Activated CD8-positive, alpha-beta T cell treated with anti-CD3 and anti-CD28 coated beads, Interleukin-2, amount 10 ng/mL, durations not matched to agents 7 days and 5 days (primary cell): ENCODE measurements around the gene NTN5. TPM values are rescaled to one million over a fixed set of nuclear protein-coding genes. Genes with fewer than 3 reads are reported as not detected.
A peak's percentile ranks its signal among the peaks of the same experiment; 100 is the strongest.

ENCODE experiments used
- ATAC-seq: fragments of 150-1000 bp; cut with Tn5 transposase; one replicate; pipeline ENCODE4 v1.10.0; 2021; ENCODE audit warnings: moderate library complexity
- CTCF ChIA-PET: fragments of 350-600 bp; sonication (Branson Sonifier 250); formaldehyde crosslinking; loops from one replicate; lab custom pipeline; 2021; ENCODE audit warnings: antibody characterized with exemption; lab: Charles Lee
- POLR2A ChIA-PET: fragments of 350-600 bp; sonication (Branson Sonifier 250); formaldehyde crosslinking; loops from one replicate; lab custom pipeline; 2021; ENCODE audit warnings: antibody characterized with exemption; lab: Charles Lee
- DNase-seq: peaks from one replicate; pipeline ENCODE4 v3.0.0-alpha.2; 2020
- H3K27ac Mint-ChIP-seq: one replicate; pipeline ENCODE4 v1.8.0; 2021; ENCODE audit warnings: mild to moderate bottlenecking, mixed read lengths
- H3K27me3 Mint-ChIP-seq: one replicate; pipeline ENCODE4 v1.8.0; 2021; ENCODE audit warnings: low read depth, mixed read lengths
- H3K36me3 Mint-ChIP-seq: one replicate; pipeline ENCODE4 v1.8.0; 2021; ENCODE audit warnings: low read depth, mixed read lengths
- H3K4me1 Mint-ChIP-seq: one replicate; pipeline ENCODE4 v1.8.0; 2021; ENCODE audit warnings: low read depth, mixed read lengths
- H3K4me3 Mint-ChIP-seq: one replicate; pipeline ENCODE4 v1.8.0; 2021; ENCODE audit warnings: mild to moderate bottlenecking, mixed read lengths
- H3K9me3 Mint-ChIP-seq: one replicate; pipeline ENCODE4 v1.8.0; 2022; ENCODE audit warnings: mixed read lengths; ENCODE audit not compliant: insufficient read depth
- total RNA-seq, 2 experiments: library from RNA; stranded (reverse); gene quantifications; one replicate each; pipeline ENCODE4 v1.2.3, GENCODE V29; 2021

The NTN5 gene
- total RNA-seq, 2 experiments from 2014 or later = 0.55 to 0.78 TPM

- ATAC-seq (no peak), DNase-seq (peak; percentile 48)
- Mint-ChIP-seq H3K4me3 (no peak overlapping the region), H3K27ac (peak overlapping the region; percentile 55), H3K27me3 (no peaks in the 10 kb centered on the region), H3K9me3 (no peaks in the 10 kb centered on the region), H3K4me1 (peaks cover 51% of the 10 kb centered on the region), H3K36me3 (peaks cover 29% of the 10 kb centered on the region)
- CTCF ChIA-PET = no interaction called here
- POLR2A ChIA-PET = interaction anchor here (0.7 to 1.3 kb wide), 2 partner anchors 8 to 11 kb away, joined by 3 to 4 read pairs; partner anchors contain the start of genes RPL18 and SPHK2
These were observed 45.5 kb downstream of the NTN5 start for GRCh38 chr19:48627201-48627864.

DNA sequence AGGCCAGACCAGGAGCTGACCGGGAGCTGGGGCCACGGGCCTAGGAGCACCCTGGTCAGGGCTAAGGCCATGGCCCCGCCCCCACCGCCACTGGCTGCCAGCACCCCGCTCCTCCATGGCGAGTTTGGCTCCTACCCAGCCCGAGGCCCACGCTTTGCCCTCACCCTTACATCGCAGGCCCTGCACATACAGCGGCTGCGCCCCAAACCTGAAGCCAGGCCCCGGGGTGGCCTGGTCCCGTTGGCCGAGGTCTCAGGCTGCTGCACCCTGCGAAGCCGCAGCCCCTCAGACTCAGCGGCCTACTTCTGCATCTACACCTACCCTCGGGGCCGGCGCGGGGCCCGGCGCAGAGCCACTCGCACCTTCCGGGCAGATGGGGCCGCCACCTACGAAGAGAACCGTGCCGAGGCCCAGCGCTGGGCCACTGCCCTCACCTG is 46.9 kb downstream of the NTN5 start:
- Mint-ChIP-seq H3K4me1 (peaks cover 50% of the 10 kb centered on the region), H3K4me3 (no peak overlapping the region), H3K27ac (no peak overlapping the region), H3K9me3 (no peaks in the 10 kb centered on the region), H3K27me3 (no peaks in the 10 kb centered on the region), H3K36me3 (peaks cover 36% of the 10 kb centered on the region)
- DNase-seq (peak; percentile 21), ATAC-seq (no peak)
- ChIA-PET POLR2A (no interaction called here), CTCF (no interaction called here)

- Mint-ChIP-seq H3K9me3 (no peaks in the 10 kb centered on the region), H3K4me1 (peaks cover 47% of the 10 kb centered on the region), H3K4me3 (peak overlapping the region; percentile 76), H3K27ac (peak overlapping the region; percentile 92), H3K36me3 (peaks cover 34% of the 10 kb centered on the region), H3K27me3 (no peaks in the 10 kb centered on the region)
- ATAC-seq (no peak), DNase-seq (no peak)
- ChIA-PET POLR2A (no interaction called here), CTCF (interaction anchor here (1.1 kb wide), 1 partner anchor 36 kb away, joined by 3 read pairs; no protein-coding TSS in a partner anchor)
These were observed 47.8 kb downstream of the NTN5 start for GRCh38 chr19:48624791-48625723.

DNA sequence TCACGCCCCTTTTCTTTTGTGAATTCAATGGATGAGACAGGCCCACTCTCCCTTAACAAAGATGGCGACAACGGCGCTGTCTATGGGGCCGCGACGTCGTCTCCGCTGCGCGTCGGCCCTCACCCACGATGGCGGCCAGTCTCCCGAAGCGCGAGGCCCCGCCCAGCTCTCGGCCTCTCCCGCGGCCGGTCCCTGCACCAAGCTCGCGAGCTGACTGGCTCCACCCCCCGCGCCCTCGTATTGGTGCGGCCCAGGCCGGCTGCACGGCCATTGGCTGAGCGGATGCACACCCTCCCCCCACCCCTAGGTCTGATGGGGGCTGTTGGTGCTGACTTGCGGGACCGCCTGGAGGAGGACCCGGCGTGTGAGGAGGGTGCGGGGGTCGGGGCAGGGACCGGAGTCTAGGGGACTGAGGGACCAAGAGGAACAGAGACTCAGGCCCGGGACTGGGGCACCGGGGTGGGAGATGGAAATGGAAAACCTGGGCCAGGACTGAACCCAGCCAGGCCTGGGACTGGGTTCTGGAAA is 48.7 kb downstream of the NTN5 start:
- Mint-ChIP-seq H3K27me3 (no peaks in the 10 kb centered on the region), H3K9me3 (no peaks in the 10 kb centered on the region), H3K36me3 (peaks cover 35% of the 10 kb centered on the region), H3K27ac (peak overlapping the region; percentile 92), H3K4me3 (peak overlapping the region; percentile 76), H3K4me1 (peaks cover 53% of the 10 kb centered on the region)
- DNase-seq = peak; percentile 98
- peak; percentile 83 for ATAC-seq
- POLR2A ChIA-PET = interaction anchor here (0.6 to 1.5 kb wide), 3 partner anchors 8 to 15 kb away, joined by 3 to 7 read pairs (median 4); no protein-coding TSS in a partner anchor
- CTCF ChIA-PET = interaction anchor here (0.7 to 1.5 kb wide), 8 partner anchors 10 to 369 kb away, joined by 3 to 7 read pairs (median 3); partner anchors contain the start of genes CA11, DBP, GYS1 and RUVBL2

DNA sequence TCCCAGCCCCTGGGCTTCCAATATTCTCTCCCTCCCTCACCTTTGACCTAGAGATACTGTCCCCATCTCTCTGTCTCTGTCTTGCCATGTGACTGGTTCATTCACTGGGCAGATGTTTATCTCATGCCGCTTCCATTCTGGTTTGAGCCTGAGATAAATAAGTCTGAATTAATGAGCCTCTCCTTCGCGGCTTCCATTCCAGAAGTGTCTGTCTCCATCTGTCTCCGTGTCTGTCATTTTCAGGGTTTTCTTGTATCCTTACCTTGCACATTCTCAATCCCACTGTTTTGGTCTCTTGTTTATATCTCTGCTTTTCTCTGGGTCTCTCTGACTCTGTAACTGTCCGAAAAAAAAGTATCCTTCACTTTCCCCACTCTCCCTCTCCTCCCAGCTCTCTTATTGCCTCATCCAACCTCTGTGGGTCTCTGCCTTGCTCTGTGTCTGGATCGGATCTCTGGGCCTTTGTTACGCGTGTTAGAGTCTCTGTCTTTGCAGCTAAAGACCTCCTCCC is 49.2 kb downstream of the NTN5 start:
- DNase-seq (no peak), ATAC-seq (no peak)
- Mint-ChIP-seq H3K4me1 (peaks cover 53% of the 10 kb centered on the region), H3K4me3 (peak overlapping the region; percentile 76), H3K9me3 (no peaks in the 10 kb centered on the region), H3K36me3 (peaks cover 39% of the 10 kb centered on the region), H3K27ac (peak overlapping the region; percentile 92), H3K27me3 (no peaks in the 10 kb centered on the region)
- ChIA-PET CTCF (interaction anchor here (0.7 to 1.5 kb wide), 9 partner anchors 10 to 370 kb away, joined by 3 to 7 read pairs (median 3); partner anchors contain the start of genes CA11, DBP, GYS1 and RUVBL2), POLR2A (interaction anchor here (0.6 to 1.5 kb wide), 3 partner anchors 8 to 14 kb away, joined by 3 to 7 read pairs (median 4); no protein-coding TSS in a partner anchor)

- peaks cover 54% of the 10 kb centered on the region for H3K4me1 Mint-ChIP-seq
- DNase-seq = peak; percentile 22
- no peaks in the 10 kb centered on the region for H3K27me3 Mint-ChIP-seq
- no peaks in the 10 kb centered on the region for H3K9me3 Mint-ChIP-seq
- ATAC-seq = no peak
- ChIA-PET POLR2A (interaction anchor here (0.6 to 2.1 kb wide), 16 partner anchors 8 to 364 kb away, joined by 3 to 15 read pairs (median 4); partner anchors contain the start of genes CA11, CARD8 and DBP), CTCF (interaction anchor here (0.9 to 3.4 kb wide), 7 partner anchors 11 to 176 kb away, joined by 3 to 20 read pairs (median 3); partner anchors contain the start of gene CA11)
- peaks cover 62% of the 10 kb centered on the region for H3K36me3 Mint-ChIP-seq
- H3K4me3 Mint-ChIP-seq = peak overlapping the region; percentile 97
- peak overlapping the region; percentile 99 for H3K27ac Mint-ChIP-seq
These were observed 52.9 kb downstream of the NTN5 start for GRCh38 chr19:48619692-48620585.

GRCh38 chr19:48618916-48619691 is 53.7 kb downstream of the NTN5 start, which contains the start of the genes RPL18 and SPHK2:
Gene RPL18, minus strand, starts transcription at chr19:48619178. Its CDS starts 35 bp downstream, at chr19:48619143.
Gene SPHK2, plus strand, starts transcription at chr19:48619506. Its CDS starts 1,009 bp downstream, at chr19:48620515.
- H3K4me1 Mint-ChIP-seq = peaks cover 46% of the 10 kb centered on the region

DNA sequence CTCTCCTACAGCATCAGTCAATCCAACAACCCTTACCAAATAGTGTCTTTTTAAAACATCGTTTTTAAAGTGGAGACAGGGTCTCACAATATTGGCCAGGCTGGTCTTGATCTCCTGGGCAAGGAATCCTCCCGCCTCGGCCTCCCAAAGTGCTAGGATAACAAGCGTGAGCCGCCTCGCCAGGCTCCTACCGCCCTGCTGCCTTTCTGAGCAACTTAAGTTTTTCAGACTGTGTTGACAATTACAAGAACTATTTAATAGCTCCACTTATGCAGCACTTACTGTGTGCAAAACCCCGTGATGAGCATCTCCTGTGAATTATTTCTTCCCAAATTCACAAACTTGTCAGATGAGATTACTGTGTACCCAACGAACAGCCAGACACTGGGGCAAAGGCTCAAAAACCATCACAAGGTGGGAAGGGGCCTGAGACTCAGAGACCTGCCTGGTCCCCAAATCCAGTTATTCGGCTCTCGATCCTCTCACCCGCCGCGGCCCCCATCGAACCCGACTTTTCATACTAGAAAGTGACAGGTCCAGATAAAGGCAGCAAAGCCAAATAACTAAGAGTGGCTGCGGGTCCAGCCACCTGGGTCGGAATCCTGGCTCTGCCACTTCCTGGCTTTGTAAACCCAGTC is 54.4 kb downstream of the NTN5 start:
- Mint-ChIP-seq H3K27ac (peak overlapping the region; percentile 99), H3K4me1 (peaks cover 40% of the 10 kb centered on the region), H3K4me3 (peak overlapping the region; percentile 97), H3K27me3 (no peaks in the 10 kb centered on the region), H3K36me3 (peaks cover 64% of the 10 kb centered on the region), H3K9me3 (no peaks in the 10 kb centered on the region)
- peak; percentile 21 for DNase-seq
- ATAC-seq = no peak
- ChIA-PET POLR2A (interaction anchor here (1.0 to 2.1 kb wide), 12 partner anchors 10 to 363 kb away, joined by 3 to 12 read pairs (median 4); partner anchors contain the start of genes CA11, CARD8, DBP and SPACA4), CTCF (interaction anchor here (1.0 to 3.4 kb wide), 6 partner anchors 9 to 128 kb away, joined by 3 to 20 read pairs (median 4); no protein-coding TSS in a partner anchor)

More at GRCh38 chr19:48618916-48619691, 53.7 kb downstream of the NTN5 start, which contains the start of the genes RPL18 and SPHK2:
- Mint-ChIP-seq H3K27ac (peak within 1 kb of the TSS; percentile 99), H3K36me3 (peaks cover 64% of the 10 kb centered on the region), H3K4me3 (peak within 1 kb of the TSS; percentile 97), H3K9me3 (no peaks in the 10 kb centered on the region), H3K27me3 (no peaks in the 10 kb centered on the region)
- POLR2A ChIA-PET = interaction anchor here (0.6 to 2.1 kb wide), 18 partner anchors 9 to 363 kb away, joined by 3 to 15 read pairs (median 3); partner anchors contain the start of genes CA11, CARD8, DBP and SPACA4
- DNase-seq = peak; percentile 97
- CTCF ChIA-PET = interaction anchor here (0.9 to 3.4 kb wide), 7 partner anchors 10 to 176 kb away, joined by 3 to 20 read pairs (median 4); no protein-coding TSS in a partner anchor
- ATAC-seq = peak; percentile 83
